Activated CD8-positive, alpha-beta T cell treated with anti-CD3 and anti-CD28 coated beads, Interleukin-2, amount 10 ng/mL, durations not matched to agents 7 days and 5 days (primary cell): ENCODE data around the gene ATP13A3. TPM values are rescaled to one million over a fixed set of nuclear protein-coding genes. Genes with fewer than 3 reads are reported as not detected.

Source experiments
- total RNA-seq, 2 experiments: library from RNA; stranded (reverse); gene quantifications; one replicate each; pipeline ENCODE4 v1.2.3, GENCODE V29; 2021

ATP13A3 gene
- total RNA-seq, 2 experiments from 2014 or later: 63.9 to 66.8 TPM

Other genes with a start within 250 kb of the ATP13A3 start
- gene CPN2, start 135.7 kb downstream of the ATP13A3 start, total RNA-seq: not detected
- not detected for gene LRRC15, start 117.3 kb downstream of the ATP13A3 start, total RNA-seq
- gene GP5, start 87.7 kb downstream of the ATP13A3 start, total RNA-seq: 1 to 10 TPM; 1.3 to 1.4 TPM
- gene TMEM44, start 146.4 kb upstream of the ATP13A3 start, total RNA-seq: 1 to 10 TPM; 9.1 to 9.9 TPM
- gene LSG1, start 185.2 kb upstream of the ATP13A3 start, total RNA-seq: 10 to 100 TPM; 46.9 to 48.0 TPM
- gene FAM43A, start 198.9 kb upstream of the ATP13A3 start, total RNA-seq: 1 to 10 TPM; 1.1 to 1.2 TPM